Measurements from ENCODE around the gene ZCCHC7.

DNA sequence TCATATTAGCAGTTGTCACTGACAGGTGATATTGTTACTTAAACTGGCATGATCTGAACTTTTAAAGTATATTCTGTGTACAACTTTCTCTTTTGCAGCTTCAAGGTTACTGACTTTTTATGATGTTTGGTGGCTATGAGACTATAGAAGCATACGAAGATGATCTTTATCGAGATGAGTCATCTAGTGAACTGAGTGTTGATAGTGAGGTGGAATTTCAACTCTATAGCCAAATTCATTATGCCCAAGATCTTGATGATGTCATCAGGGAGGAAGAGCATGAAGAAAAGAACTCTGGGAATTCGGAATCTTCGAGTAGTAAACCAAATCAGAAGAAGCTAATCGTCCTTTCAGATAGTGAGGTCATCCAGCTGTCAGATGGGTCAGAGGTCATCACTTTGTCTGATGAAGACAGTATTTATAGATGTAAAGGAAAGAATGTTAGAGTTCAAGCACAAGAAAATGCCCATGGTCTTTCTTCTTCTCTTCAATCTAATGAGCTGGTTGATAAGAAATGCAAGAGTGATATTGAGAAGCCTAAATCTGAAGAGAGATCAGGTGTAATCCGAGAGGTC lies 5.9 kb downstream of the ZCCHC7 start:
- TF ChIP-seq, protein P1, sequence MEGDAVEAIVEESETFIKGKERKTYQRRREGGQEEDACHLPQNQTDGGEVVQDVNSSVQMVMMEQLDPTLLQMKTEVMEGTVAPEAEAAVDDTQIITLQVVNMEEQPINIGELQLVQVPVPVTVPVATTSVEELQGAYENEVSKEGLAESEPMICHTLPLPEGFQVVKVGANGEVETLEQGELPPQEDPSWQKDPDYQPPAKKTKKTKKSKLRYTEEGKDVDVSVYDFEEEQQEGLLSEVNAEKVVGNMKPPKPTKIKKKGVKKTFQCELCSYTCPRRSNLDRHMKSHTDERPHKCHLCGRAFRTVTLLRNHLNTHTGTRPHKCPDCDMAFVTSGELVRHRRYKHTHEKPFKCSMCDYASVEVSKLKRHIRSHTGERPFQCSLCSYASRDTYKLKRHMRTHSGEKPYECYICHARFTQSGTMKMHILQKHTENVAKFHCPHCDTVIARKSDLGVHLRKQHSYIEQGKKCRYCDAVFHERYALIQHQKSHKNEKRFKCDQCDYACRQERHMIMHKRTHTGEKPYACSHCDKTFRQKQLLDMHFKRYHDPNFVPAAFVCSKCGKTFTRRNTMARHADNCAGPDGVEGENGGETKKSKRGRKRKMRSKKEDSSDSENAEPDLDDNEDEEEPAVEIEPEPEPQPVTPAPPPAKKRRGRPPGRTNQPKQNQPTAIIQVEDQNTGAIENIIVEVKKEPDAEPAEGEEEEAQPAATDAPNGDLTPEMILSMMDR (conservative IDR thresholded peaks at IDR 0.05; ENCODE audit: low read length), result no peak
- TF ChIP-seq EZH2phosphoT487 (IDR thresholded peaks at IDR 0.05; ENCODE audit: borderline replicate concordance), result no peak

Measured in Loucy (cell line).